Neuronal stem cell (in vitro differentiated cells): ENCODE data around the gene ZNF581.

ENCODE experiments used
- DNase-seq: peaks from one replicate; pipeline ENCODE4 v3.0.0-alpha.2; 2013; ENCODE audit warnings: low spot score
- H2AFZ ChIP-seq: one replicate; pipeline ENCODE4 v1.6.1; 2013; ENCODE audit warnings: mild to moderate bottlenecking, low read length, inconsistent platforms
- H2AK5ac ChIP-seq: 2 replicates; pipeline ENCODE4 v1.6.1; 2013; ENCODE audit warnings: low read depth, mild to moderate bottlenecking, inconsistent platforms, low read length, moderate library complexity, mixed read lengths
- H2BK120ac ChIP-seq: 2 replicates; pipeline ENCODE4 v1.6.1; 2013; ENCODE audit warnings: low read depth, mild to moderate bottlenecking, inconsistent platforms, low read length, moderate library complexity, mixed read lengths
- H2BK12ac ChIP-seq: one replicate; pipeline ENCODE4 v1.6.1; 2013; ENCODE audit warnings: low read length, inconsistent platforms
- H2BK15ac ChIP-seq: 2 replicates; pipeline ENCODE4 v1.6.1; 2013; ENCODE audit warnings: mild to moderate bottlenecking, low read length, inconsistent platforms, mixed read lengths
- H2BK5ac ChIP-seq: one replicate; pipeline ENCODE4 v1.6.1; 2013; ENCODE audit warnings: inconsistent platforms, mild to moderate bottlenecking, low read length, moderate library complexity
- H3K14ac ChIP-seq: one replicate; pipeline ENCODE4 v1.6.1; 2013; ENCODE audit warnings: low read length, inconsistent platforms
- H3K18ac ChIP-seq: 2 replicates; pipeline ENCODE4 v1.6.1; 2013; ENCODE audit warnings: low read length, inconsistent platforms
- H3K23ac ChIP-seq: 2 replicates; pipeline ENCODE4 v1.6.1; 2013; ENCODE audit warnings: low read depth, mild to moderate bottlenecking, mixed read lengths, low read length, inconsistent platforms; ENCODE audit not compliant: poor library complexity
- H3K27ac ChIP-seq: replicated peaks from 3 replicates; pipeline ENCODE4 v1.5.1; 2013; ENCODE audit warnings: low read length, inconsistent platforms
- H3K27me3 ChIP-seq, 3 experiments: 2 replicates each; pipeline ENCODE4 v1.6.1; 2013; ENCODE audit warnings: low read length in 3 of 3, mild to moderate bottlenecking in 2 of 3, inconsistent platforms in 1 of 3, low read depth in 1 of 3, mixed read lengths in 1 of 3, moderate library complexity in 1 of 3; ENCODE audit not compliant: control insufficient read depth in 3 of 3, insufficient read depth in 3 of 3
- H3K36me3 ChIP-seq, 2 donors: replicated peaks in 1 of 2; 2 replicates each; pipeline ENCODE4 v1.6.1; 2013; ENCODE audit warnings: low read length in 2 of 2; ENCODE audit not compliant: control insufficient read depth in 2 of 2, insufficient read depth in 2 of 2
- H3K4ac ChIP-seq: 2 replicates; pipeline ENCODE4 v1.6.1; 2013; ENCODE audit warnings: inconsistent platforms, mild to moderate bottlenecking, low read length, moderate library complexity
- H3K4me1 ChIP-seq, 2 donors: 1 replicate in 1 of 2; 2 replicates in 1 of 2; pipeline ENCODE4 v1.6.1; 2013; ENCODE audit warnings: low read length in 2 of 2, low read depth in 1 of 2; ENCODE audit not compliant: control insufficient read depth in 2 of 2, insufficient read depth in 1 of 2
- H3K4me2 ChIP-seq: one replicate; pipeline ENCODE4 v1.6.1; 2013; ENCODE audit warnings: mild to moderate bottlenecking, low read length, inconsistent platforms; ENCODE audit not compliant: insufficient read depth, poor library complexity, severe bottlenecking
- H3K4me3 ChIP-seq, 2 donors: 2 replicates each; pipeline ENCODE4 v1.5.1; 2013; ENCODE audit warnings: low read length in 2 of 2, mild to moderate bottlenecking in 2 of 2, inconsistent platforms in 1 of 2, moderate library complexity in 1 of 2
- H3K79me1 ChIP-seq: one replicate; pipeline ENCODE4 v1.6.1; 2013; ENCODE audit warnings: low read depth, mild to moderate bottlenecking, inconsistent platforms, low read length, moderate library complexity
- H3K9ac ChIP-seq: one replicate; pipeline ENCODE4 v1.6.1; 2013; ENCODE audit warnings: mild to moderate bottlenecking, low read depth, low read length, inconsistent platforms; ENCODE audit not compliant: poor library complexity
- H3K9me3 ChIP-seq, 2 donors: replicated peaks in 1 of 2; 2 replicates each; pipeline versions ENCODE3 to v1.6.1; 2013; ENCODE audit warnings: low read length in 2 of 2, mild to moderate bottlenecking in 2 of 2, inconsistent platforms in 1 of 2, low read depth in 1 of 2, mixed read lengths in 1 of 2, moderate library complexity in 1 of 2; ENCODE audit not compliant: control insufficient read depth in 2 of 2, insufficient read depth in 1 of 2
- H4K8ac ChIP-seq: one replicate; pipeline ENCODE4 v1.6.1; 2013; ENCODE audit warnings: low read depth, mild to moderate bottlenecking, inconsistent platforms, low read length, moderate library complexity
- H4K91ac ChIP-seq: one replicate; pipeline ENCODE4 v1.6.1; 2013; ENCODE audit warnings: low read length, low read depth, mild to moderate bottlenecking, inconsistent platforms; ENCODE audit not compliant: poor library complexity
- WGBS, 2 donors: extraction: QIAGEN DNeasy Blood & Tissue Kit; methylation state at CpG; one replicate each; pipeline ENCODE4 v1.1.7; 2013; ENCODE audit warnings: missing lambda C conversion rate in 2 of 2, mixed read lengths in 1 of 2; ENCODE audit not compliant: insufficient read length in 2 of 2, insufficient replicate concordance in 1 of 2; ENCODE audit errors: extremely low coverage in 2 of 2; 5-methylcytosine and 5-hydroxymethylcytosine counted together

Gene ZNF581

DNA sequence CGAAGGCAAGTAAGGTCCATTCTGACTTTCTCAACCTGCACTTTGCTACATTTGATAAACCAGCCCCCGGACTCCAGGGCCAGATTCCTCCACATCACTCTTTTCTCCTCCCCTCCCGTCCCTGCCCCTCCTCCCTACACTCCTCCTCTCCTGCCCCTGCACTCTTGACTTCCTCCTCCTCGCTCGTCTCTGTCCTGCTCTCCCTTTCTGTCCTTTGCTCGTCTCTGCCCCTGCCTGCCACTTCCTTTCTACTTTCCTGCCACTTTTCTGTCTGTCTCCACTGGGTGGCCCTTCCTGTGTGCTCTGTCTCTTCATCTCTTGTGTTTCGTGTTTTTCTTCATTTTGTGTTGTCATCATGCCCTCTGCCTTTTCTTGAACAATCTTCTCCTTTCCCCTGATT, 18.4 kb downstream of the ZNF581 start:
- Histone ChIP-seq H4K91ac (no peak overlapping the region), H3K4me1 (peaks cover 5 to 6% of the 10 kb centered on the region in 2 donors), H2AK5ac (no peak overlapping the region), H2BK5ac (no peak overlapping the region), H3K4ac (no peak overlapping the region), H3K9ac (peak overlapping the region; percentile 66), H2BK12ac (no peak overlapping the region), H2BK15ac (no peak overlapping the region), H3K18ac (no peak overlapping the region), H3K27me3 (no peaks in the 10 kb centered on the region), H2AFZ (no peak overlapping the region), H3K4me2 (no peak overlapping the region), H3K9me3 (no peaks in the 10 kb centered on the region), H3K27ac (no peak overlapping the region), H4K8ac (no peak overlapping the region), H3K23ac (no peak overlapping the region), H3K79me1 (peaks cover 37% of the 10 kb centered on the region), H2BK120ac (no peak overlapping the region), H3K36me3 (peaks cover 57 to 95% of the 10 kb centered on the region in 2 donors), H3K14ac (no peak overlapping the region), H3K4me3 (no peak overlapping the region)
- DNase-seq: no peak
- no CpG with 5 or more reads among the region's 7 CpGs for WGBS, 2 donors

DNA sequence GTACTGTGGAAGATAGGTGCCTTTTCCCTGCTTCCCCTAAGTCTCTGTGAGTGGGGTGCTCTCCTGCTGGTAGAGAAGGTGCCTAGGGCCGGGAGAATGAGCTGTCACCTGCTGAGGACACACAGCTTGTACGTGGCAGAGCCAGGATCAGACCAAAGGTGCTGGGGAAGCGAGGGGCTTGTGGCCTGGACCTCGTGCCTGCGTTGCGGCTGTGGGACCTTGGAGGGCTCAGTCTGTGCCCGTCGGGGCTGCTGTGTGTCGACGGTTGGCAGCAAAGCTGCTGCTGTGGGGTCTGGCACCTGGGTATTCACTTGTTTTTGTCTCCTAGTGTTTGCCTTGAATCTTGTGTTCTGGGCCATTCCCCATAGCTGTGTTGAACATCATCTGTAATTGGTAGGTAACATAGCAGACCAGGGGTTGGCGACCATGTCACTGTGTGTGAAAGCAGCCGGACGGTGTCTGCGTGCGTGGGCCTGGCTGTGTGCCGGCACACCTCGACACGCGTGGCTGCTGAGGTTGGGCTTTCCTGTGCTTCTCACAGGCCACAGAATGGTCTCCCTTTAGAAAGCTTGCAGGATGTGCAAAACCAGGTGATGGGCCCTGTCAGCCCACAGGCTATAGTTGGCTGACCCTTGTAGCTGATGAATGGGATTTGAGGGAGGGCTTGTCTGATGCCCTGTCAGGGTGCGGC, 20.5 kb downstream of the ZNF581 start:
- Histone ChIP-seq H2BK120ac (no peak overlapping the region), H3K9me3 (no peaks in the 10 kb centered on the region), H4K91ac (no peak overlapping the region), H3K4ac (no peak overlapping the region), H3K14ac (no peak overlapping the region), H2AK5ac (no peak overlapping the region), H3K36me3 (peaks cover 72 to 97% of the 10 kb centered on the region in 2 donors), H2BK12ac (peak overlapping the region; percentile 22), H3K27me3 (no peaks in the 10 kb centered on the region), H3K9ac (no peak overlapping the region), H3K23ac (peak overlapping the region; percentile 80), H3K4me1 (no peaks in the 10 kb centered on the region), H2AFZ (no peak overlapping the region), H3K79me1 (peaks cover 49% of the 10 kb centered on the region), H3K4me3 (peak overlapping the region in 1 of 2 donors; percentile 5), H3K18ac (no peak overlapping the region), H3K27ac (no peak overlapping the region), H3K4me2 (no peak overlapping the region), H2BK15ac (no peak overlapping the region), H4K8ac (no peak overlapping the region), H2BK5ac (peak overlapping the region; percentile 26)
- WGBS, 2 donors: no CpG with 5 or more reads among the region's 20 CpGs
- no peak for DNase-seq

DNA sequence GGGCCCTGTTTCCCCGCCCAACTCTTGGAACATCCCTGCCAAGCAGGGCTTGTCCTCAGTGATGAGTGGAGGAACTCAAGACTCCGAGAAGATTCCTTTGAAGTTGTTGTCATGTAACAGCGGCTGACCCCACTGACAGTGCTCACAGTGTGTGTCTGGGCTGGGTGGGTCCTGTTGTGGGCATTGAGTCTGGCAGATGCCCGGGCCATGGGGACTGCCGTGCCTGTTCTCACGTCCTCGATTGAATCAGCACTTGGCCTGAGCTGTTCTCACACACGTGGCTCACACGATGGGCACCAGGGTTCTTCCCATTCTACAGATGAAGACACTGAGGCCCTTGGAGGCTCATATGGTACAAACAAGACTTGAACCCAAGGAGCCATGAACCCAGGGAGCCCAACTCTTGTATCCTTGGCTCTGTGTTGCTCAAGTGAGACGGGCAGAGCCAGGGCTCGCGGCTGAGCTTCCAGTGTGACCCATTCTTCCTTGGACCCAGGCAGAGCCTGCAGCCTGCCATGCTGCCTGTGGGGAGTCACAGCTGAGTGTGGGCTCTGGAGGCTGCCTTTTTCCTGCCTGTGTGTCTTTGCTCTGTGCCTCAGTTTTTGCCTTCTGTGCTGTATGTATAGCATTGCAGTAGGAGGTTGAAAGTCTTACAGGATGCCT, 23.0 kb downstream of the ZNF581 start:
- no peak overlapping the region for H2BK15ac ChIP-seq
- peaks cover 0 to 5% of the 10 kb centered on the region in 2 donors for H3K4me1 ChIP-seq
- no peak overlapping the region for H4K91ac ChIP-seq
- no peak overlapping the region for H3K14ac ChIP-seq
- no peak overlapping the region for H2AFZ ChIP-seq
- no peak overlapping the region for H3K4ac ChIP-seq
- no peak overlapping the region for H2BK12ac ChIP-seq
- no peak for DNase-seq
- H3K4me3 ChIP-seq: peak overlapping the region in 1 of 2 donors; percentile 37
- H3K27ac ChIP-seq: no peak overlapping the region
- peak overlapping the region; percentile 59 for H2BK5ac ChIP-seq
- H4K8ac ChIP-seq: no peak overlapping the region
- peak overlapping the region; percentile 40 for H3K23ac ChIP-seq
- H3K18ac ChIP-seq: no peak overlapping the region
- no peaks in the 10 kb centered on the region for H3K27me3 ChIP-seq
- H3K9me3 ChIP-seq: no peaks in the 10 kb centered on the region
- peak overlapping the region; percentile 27 for H3K9ac ChIP-seq
- H3K79me1 ChIP-seq: peaks cover 60% of the 10 kb centered on the region
- no peak overlapping the region for H2AK5ac ChIP-seq
- no peak overlapping the region for H3K4me2 ChIP-seq
- H3K36me3 ChIP-seq: peaks cover 77 to 95% of the 10 kb centered on the region in 2 donors
- WGBS, 2 donors: no CpG with 5 or more reads among the region's 12 CpGs
- no peak overlapping the region for H2BK120ac ChIP-seq

DNA sequence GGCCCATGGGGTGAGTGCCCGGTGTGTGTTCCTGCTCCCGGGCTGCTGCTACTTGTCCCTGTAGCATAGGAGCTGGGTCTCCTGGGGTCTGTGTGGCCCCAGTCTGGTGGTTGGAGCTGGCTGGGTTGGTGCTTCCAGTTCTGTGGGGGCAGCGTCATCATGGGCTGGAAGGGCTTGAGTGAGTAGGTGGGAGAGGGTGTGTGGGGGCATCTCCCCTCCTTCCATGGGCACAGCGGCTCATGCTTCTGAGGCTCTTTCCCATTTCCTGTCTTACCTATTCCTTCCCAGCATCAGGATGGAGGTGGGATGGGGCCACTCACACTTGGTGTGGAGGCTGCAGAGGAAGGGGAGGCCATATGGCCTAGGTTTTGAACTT, 23.5 kb downstream of the ZNF581 start:
- no peak overlapping the region for H4K8ac ChIP-seq
- H3K4me2 ChIP-seq: no peak overlapping the region
- peak overlapping the region; percentile 44 for H3K9ac ChIP-seq
- no peaks in the 10 kb centered on the region for H3K9me3 ChIP-seq
- H3K4me3 ChIP-seq: no peak overlapping the region
- DNase-seq: no peak
- no peak overlapping the region for H2BK12ac ChIP-seq
- no peak overlapping the region for H2BK5ac ChIP-seq
- no peak overlapping the region for H2AFZ ChIP-seq
- no peak overlapping the region for H4K91ac ChIP-seq
- no peak overlapping the region for H2AK5ac ChIP-seq
- WGBS, 2 donors: no CpG with 5 or more reads among the region's 4 CpGs
- H3K23ac ChIP-seq: peak overlapping the region; percentile 40
- no peak overlapping the region for H3K18ac ChIP-seq
- H2BK120ac ChIP-seq: no peak overlapping the region
- H3K4me1 ChIP-seq: peaks cover 0 to 5% of the 10 kb centered on the region in 2 donors
- H3K36me3 ChIP-seq: peaks cover 72 to 94% of the 10 kb centered on the region in 2 donors
- no peak overlapping the region for H2BK15ac ChIP-seq
- no peak overlapping the region for H3K14ac ChIP-seq
- peaks cover 58% of the 10 kb centered on the region for H3K79me1 ChIP-seq
- no peak overlapping the region for H3K27ac ChIP-seq
- no peak overlapping the region for H3K4ac ChIP-seq
- H3K27me3 ChIP-seq: no peaks in the 10 kb centered on the region
